Left cardiac atrium (tissue), 4 donors: ENCODE measurements around the gene BCAT1. TPM values are rescaled to one million over a fixed set of nuclear protein-coding genes. Genes with fewer than 3 reads are reported as not detected.
"Not testable (repeated sequence)": the region's sequence is repeated elsewhere in the genome, so short reads cannot be mapped to it uniquely, and the experiment has no call there.

ENCODE experiments used
- ATAC-seq, 2 donors: fragments of 200-7000 bp; cut with Tn5 transposase; one replicate each; pipeline ENCODE4 v1.9.1; 2020; ENCODE audit warnings: mild to moderate bottlenecking in 2 of 2, moderate library complexity in 2 of 2
- DNase-seq: peaks from one replicate; pipeline ENCODE4 v3.0.0-alpha.2; 2020
- intact Hi-C, 2 donors: fragments of 100-400 bp; cut with DNase I; formaldehyde crosslinking; loops; one replicate each; pipeline versions ENCODE4 v1.14.1 to v1.15.1; 2022 to 2023
- total RNA-seq, 2 donors: library from RNA; stranded (reverse); fragmentation: NEBNext Ultra II Directional; extraction: Animal tissue kit (Norgen Biotek cat#: 25700); gene quantifications; one replicate each; pipeline ENCODE4 v1.2.1, GENCODE V29; 2021
- donor health status: DM: no; HTN: yes; CAD: no.
- donor health status: DM: no; HTN: yes; CAD: no; lungs with severe emphysema.
- donor health status: DM: yes; HTN: yes; CAD: no.
- donor health status: Dilated cardiomyopathy.

BCAT1 gene
- total RNA-seq, 2 donors from 2014 or later: 10.9 to 14.0 TPM

- ATAC-seq (no peak), DNase-seq (no peak)
- intact Hi-C loops: no loop called here
These were observed 108.7 kb downstream of the BCAT1 start for GRCh38 chr12:24840046-24840800.

GRCh38 chr12:24839268-24839791 lies 109.6 kb downstream of the BCAT1 start:
- intact Hi-C loops: no loop called here
- DNase-seq (no peak), ATAC-seq (no peak)

GRCh38 chr12:24838531-24838950 lies 110.4 kb downstream of the BCAT1 start:
- ATAC-seq (peak; percentile 78 to 87), DNase-seq (no peak)
- intact Hi-C loops: no loop called here

GRCh38 chr12:24835377-24835776 lies 113.5 kb downstream of the BCAT1 start:
- no peak for ATAC-seq
- intact Hi-C loops: no loop called here
- DNase-seq: no peak

GRCh38 chr12:24833513-24833912 lies 115.4 kb downstream of the BCAT1 start:
- ATAC-seq (no peak), DNase-seq (no peak)
- intact Hi-C loops: no loop called here

- intact Hi-C loops: no loop called here
- ATAC-seq (no peak), DNase-seq (no peak)
These were observed 124.9 kb downstream of the BCAT1 start for GRCh38 chr12:24823808-24824515.

- no peak for ATAC-seq
- intact Hi-C loops: no loop called here
These were observed 126.6 kb downstream of the BCAT1 start for GRCh38 chr12:24822121-24822899.

GRCh38 chr12:24821691-24822090 lies 127.2 kb downstream of the BCAT1 start:
- ATAC-seq: no peak
- intact Hi-C loops: no loop called here
- no peak for DNase-seq

More at GRCh38 chr12:24822121-24822899, 126.6 kb downstream of the BCAT1 start:
- DNase-seq: no peak

GRCh38 chr12:24820872-24821271 lies 128.0 kb downstream of the BCAT1 start:
- intact Hi-C loops: no loop called here
- DNase-seq (no peak), ATAC-seq (peak in 1 of 2 donors; percentile 70)

- DNase-seq (no peak), ATAC-seq (no peak)
- intact Hi-C loops: no loop called here
These were observed 130.6 kb downstream of the BCAT1 start for GRCh38 chr12:24818351-24818750.

GRCh38 chr12:24815114-24815423 lies 133.8 kb downstream of the BCAT1 start:
- intact Hi-C loops: no loop called here
- DNase-seq (no peak), ATAC-seq (no peak)

GRCh38 chr12:24814379-24815113 lies 134.4 kb downstream of the BCAT1 start:
- no peak for DNase-seq
- ATAC-seq: peak in 1 of 2 donors; percentile 27
- intact Hi-C loops: no loop called here

- intact Hi-C loops: no loop called here
- DNase-seq (no peak), ATAC-seq (no peak)
These were observed 138.5 kb downstream of the BCAT1 start for GRCh38 chr12:24810378-24810777.

GRCh38 chr12:24809306-24809705 lies 139.6 kb downstream of the BCAT1 start:
- DNase-seq, intact Hi-C loops, ATAC-seq: not testable (repeated sequence)

- intact Hi-C loops: no loop called here
- ATAC-seq (no peak), DNase-seq (no peak)
These were observed 140.2 kb downstream of the BCAT1 start for GRCh38 chr12:24808651-24809050.

- no peak for ATAC-seq
- intact Hi-C loops: no loop called here
- DNase-seq: no peak
These were observed 142.5 kb downstream of the BCAT1 start for GRCh38 chr12:24806386-24806785.

- intact Hi-C loops: no loop called here
- ATAC-seq: no peak
- no peak for DNase-seq
These were observed 145.3 kb downstream of the BCAT1 start for GRCh38 chr12:24803430-24804245.

GRCh38 chr12:24798335-24798734 lies 150.6 kb downstream of the BCAT1 start:
- DNase-seq (no peak), ATAC-seq (no peak)
- intact Hi-C loops: no loop called here
